IPS-NIHi11 (cell line): ENCODE data around the gene EPS8L1.

ENCODE experiments used
- DNase-seq: peaks from one replicate; pipeline ENCODE4 v3.0.0; 2012; ENCODE audit warnings: mixed read lengths, low spot score

EPS8L1 gene

GRCh38 chr19:55080121-55080967, 4.7 kb downstream of the EPS8L1 start:
- DNase-seq: peak; percentile 88

GRCh38 chr19:55080968-55081769, 5.5 kb downstream of the EPS8L1 start:
- peak; percentile 74 for DNase-seq

- DNase-seq: no peak
Observed at GRCh38 chr19:55081770-55082019, 6.0 kb downstream of the EPS8L1 start.

GRCh38 chr19:55082020-55082851, 6.6 kb downstream of the EPS8L1 start:
- DNase-seq: peak; percentile 67

- DNase-seq: no peak
Observed at GRCh38 chr19:55083004-55083850, 7.6 kb downstream of the EPS8L1 start.

GRCh38 chr19:55084416-55084815, 8.7 kb downstream of the EPS8L1 start:
- no peak for DNase-seq

GRCh38 chr19:55085923-55086715, 10.4 kb downstream of the EPS8L1 start:
- DNase-seq: no peak

GRCh38 chr19:55086730-55087541, 11.3 kb downstream of the EPS8L1 start:
- DNase-seq: peak; percentile 90

GRCh38 chr19:55087542-55087901, 11.9 kb downstream of the EPS8L1 start:
- no peak for DNase-seq

GRCh38 chr19:55088021-55088451, 12.4 kb downstream of the EPS8L1 start:
- no peak for DNase-seq

- DNase-seq: peak; percentile 77
Observed at GRCh38 chr19:55088543-55089341, 13.1 kb downstream of the EPS8L1 start.

- DNase-seq: no peak
Observed at GRCh38 chr19:55089342-55089944, 13.8 kb downstream of the EPS8L1 start.

- DNase-seq: no peak
Observed at GRCh38 chr19:55090564-55090963, 14.9 kb downstream of the EPS8L1 start.

GRCh38 chr19:55091126-55091910, 15.6 kb downstream of the EPS8L1 start:
- DNase-seq: no peak

- DNase-seq: peak; percentile 89
Observed at GRCh38 chr19:55091955-55092354, 16.3 kb downstream of the EPS8L1 start.

- no peak for DNase-seq
Observed at GRCh38 chr19:55092423-55093318, 17.0 kb downstream of the EPS8L1 start.
